HUES64 (cell line): ENCODE measurements around the gene IQCH.

Experiments
- H3K27ac ChIP-seq: 2 replicates; pipeline ENCODE4 v1.7.0; 2013; ENCODE audit warnings: low read depth, low read length, inconsistent platforms
- H3K27me3 ChIP-seq: 2 replicates; pipeline ENCODE4 v1.6.1; 2013; ENCODE audit warnings: mild to moderate bottlenecking, low read length; ENCODE audit not compliant: insufficient read depth
- H3K36me3 ChIP-seq: 2 replicates; pipeline ENCODE4 v1.6.1; 2013; ENCODE audit warnings: mild to moderate bottlenecking, low read length; ENCODE audit not compliant: insufficient read depth
- H3K4me1 ChIP-seq: 2 replicates; pipeline ENCODE4 v1.6.1; 2013; ENCODE audit warnings: mild to moderate bottlenecking, low read length, moderate library complexity; ENCODE audit not compliant: insufficient read depth
- H3K4me3 ChIP-seq: 2 replicates; pipeline ENCODE4 v1.5.1; 2013; ENCODE audit warnings: mild to moderate bottlenecking, low read length, moderate library complexity
- H3K9ac ChIP-seq: 2 replicates; pipeline ENCODE4 v1.6.1; 2013; ENCODE audit warnings: mild to moderate bottlenecking, low read depth, low read length
- H3K9me3 ChIP-seq: 2 replicates; pipeline ENCODE4 v1.6.1; 2013; ENCODE audit warnings: low read depth, low read length; ENCODE audit not compliant: insufficient read depth
- WGBS: fragments of 150-250, 120-280 bp; methylation state at CpG from one replicate; pipeline ENCODE4 v1.1.7; 2013; ENCODE audit warnings: missing lambda C conversion rate; 5-methylcytosine and 5-hydroxymethylcytosine counted together

IQCH gene

DNA sequence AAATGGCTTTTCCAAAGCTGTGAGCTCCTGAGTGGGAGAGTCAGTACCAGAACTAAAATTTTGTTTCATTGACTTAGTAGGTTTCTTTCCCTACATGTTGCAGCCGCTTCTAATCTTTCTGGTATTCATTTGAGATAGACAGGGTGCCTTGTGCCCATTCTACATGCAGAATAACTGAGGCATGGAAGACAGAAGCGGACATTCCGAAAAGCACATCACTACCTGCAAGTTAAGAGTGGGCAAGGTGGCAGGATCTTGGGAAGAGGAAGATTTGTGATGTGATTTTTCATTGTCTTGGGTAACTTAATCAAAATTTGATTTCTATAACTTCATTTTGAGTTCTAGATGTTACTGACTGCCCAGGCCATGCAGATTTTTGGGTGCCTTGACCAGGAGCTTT, 289.9 kb downstream of the IQCH start:
- Histone ChIP-seq H3K4me3 (no peak overlapping the region), H3K36me3 (peaks cover 2% of the 10 kb centered on the region; the same call in 1 of the 2 replicates), H3K27ac (no peak overlapping the region), H3K27me3 (no peaks in the 10 kb centered on the region), H3K9me3 (no peaks in the 10 kb centered on the region), H3K4me1 (peaks cover 22% of the 10 kb centered on the region), H3K9ac (no peak overlapping the region)
- WGBS, result 81% methylated on average over 3 of the region's 3 CpGs

DNA sequence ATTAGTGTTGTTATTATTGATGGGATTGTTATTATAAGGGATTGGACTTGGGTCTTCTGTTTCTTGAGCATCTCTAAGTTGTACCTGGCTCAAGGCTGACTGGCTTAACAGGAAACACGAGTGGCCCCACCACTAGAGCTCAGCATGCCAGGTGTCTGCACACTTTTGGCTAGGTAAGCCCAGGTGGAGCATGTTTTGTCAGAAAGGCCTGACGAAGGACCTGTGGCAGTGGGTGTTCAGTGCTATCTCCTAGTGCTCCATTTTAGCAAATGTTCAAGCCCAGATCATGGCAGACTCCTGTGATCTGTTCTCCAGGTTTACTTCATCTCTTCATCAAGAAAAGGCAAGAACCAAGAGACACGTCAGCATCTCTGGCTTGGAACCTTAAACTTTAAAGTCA, 291.3 kb downstream of the IQCH start:
- 91% methylated on average over 3 of the region's 3 CpGs for WGBS
- no peaks in the 10 kb centered on the region for H3K9me3 ChIP-seq
- H3K27ac ChIP-seq, result no peak overlapping the region
- no peak overlapping the region for H3K4me3 ChIP-seq
- H3K4me1 ChIP-seq, result peaks cover 32% of the 10 kb centered on the region
- no peak overlapping the region for H3K9ac ChIP-seq
- peaks cover 2% of the 10 kb centered on the region; the same call in 1 of the 2 replicates for H3K36me3 ChIP-seq
- no peaks in the 10 kb centered on the region for H3K27me3 ChIP-seq

DNA sequence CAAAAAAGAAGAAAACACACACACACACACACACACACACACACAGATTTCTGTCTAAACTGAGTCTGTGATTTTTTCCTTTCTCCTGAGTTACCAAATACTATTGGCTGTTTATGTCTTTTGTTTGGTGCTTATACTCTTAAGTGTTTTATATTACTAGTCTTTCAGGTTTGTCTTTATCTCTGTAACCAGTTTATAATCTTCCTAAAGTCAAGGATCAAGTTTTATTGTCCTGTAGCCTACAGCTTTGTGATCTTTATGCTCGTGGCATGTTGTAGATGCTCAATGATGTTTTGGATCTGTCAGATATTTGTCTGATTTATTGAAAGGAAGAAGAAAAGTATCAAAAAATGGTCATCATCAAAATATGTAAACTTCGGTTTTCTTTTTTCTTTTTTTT, 292.5 kb downstream of the IQCH start:
- no peak overlapping the region for H3K27ac ChIP-seq
- H3K27me3 ChIP-seq, result no peaks in the 10 kb centered on the region
- H3K4me1 ChIP-seq, result peaks cover 28% of the 10 kb centered on the region
- H3K4me3 ChIP-seq, result no peak overlapping the region
- no peak overlapping the region for H3K9ac ChIP-seq
- WGBS, result 94% methylated on average over 2 of the region's 2 CpGs
- H3K9me3 ChIP-seq, result no peaks in the 10 kb centered on the region
- peaks cover 12% of the 10 kb centered on the region for H3K36me3 ChIP-seq

- no peak overlapping the region for H3K4me3 ChIP-seq
- peak overlapping the region; percentile 12; the same call in 1 of the 2 replicates for H3K27ac ChIP-seq
- WGBS, result 54% methylated on average over 2 of the region's 3 CpGs
Observed at GRCh38 chr15:67547836-67548235, 293.2 kb downstream of the IQCH start.

GRCh38 chr15:67548236-67548852, 293.8 kb downstream of the IQCH start:
- 50% methylated on average over 2 of the region's 2 CpGs for WGBS
- peaks cover 12% of the 10 kb centered on the region for H3K36me3 ChIP-seq
- H3K27me3 ChIP-seq, result no peaks in the 10 kb centered on the region
- peak overlapping the region; percentile 12; the same call in 1 of the 2 replicates for H3K27ac ChIP-seq
- H3K4me1 ChIP-seq, result peaks cover 28% of the 10 kb centered on the region
- H3K9ac ChIP-seq, result no peak overlapping the region
- H3K9me3 ChIP-seq, result no peaks in the 10 kb centered on the region
- no peak overlapping the region for H3K4me3 ChIP-seq

More at GRCh38 chr15:67547836-67548235, 293.2 kb downstream of the IQCH start:
- H3K27me3 ChIP-seq, result no peaks in the 10 kb centered on the region
- H3K9me3 ChIP-seq, result no peaks in the 10 kb centered on the region
- peaks cover 28% of the 10 kb centered on the region for H3K4me1 ChIP-seq
- H3K9ac ChIP-seq, result no peak overlapping the region
- H3K36me3 ChIP-seq, result peaks cover 12% of the 10 kb centered on the region

DNA sequence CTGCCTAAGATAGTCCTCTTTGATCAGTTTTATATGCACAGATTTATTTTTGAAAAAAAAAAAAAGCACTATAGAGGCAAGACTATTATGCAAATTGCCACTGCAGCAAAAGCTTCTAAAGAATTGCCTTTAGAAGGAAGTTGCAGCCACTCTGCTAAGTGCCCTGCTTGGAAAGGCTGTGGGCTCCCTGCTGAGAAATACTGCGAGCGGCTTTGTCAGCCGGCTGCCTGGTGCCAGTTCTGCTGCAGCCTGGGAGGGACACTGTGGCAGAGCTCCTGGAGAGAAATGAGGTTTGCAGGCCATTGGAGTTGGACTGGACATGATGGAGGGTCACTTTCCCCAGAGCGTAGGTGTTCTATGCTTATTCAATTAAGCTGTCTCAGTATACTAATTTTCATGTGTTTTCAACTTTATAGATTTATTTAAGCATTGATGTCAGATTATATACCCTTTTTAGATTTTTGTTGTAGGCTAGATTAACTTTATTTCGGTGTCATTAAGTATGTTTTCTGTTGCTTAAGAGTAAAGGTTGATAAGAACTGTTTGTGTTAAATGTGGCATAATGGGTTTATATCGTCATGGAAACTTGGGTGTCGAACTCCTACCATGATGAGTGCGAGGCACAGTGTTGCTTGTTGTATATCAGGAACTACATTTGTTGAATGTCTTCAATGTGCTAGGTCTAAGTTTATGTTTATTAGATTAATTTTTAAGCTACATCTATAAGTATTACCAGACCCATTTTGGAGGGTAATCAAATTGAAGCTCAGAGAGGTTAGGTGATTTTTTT, 294.5 kb downstream of the IQCH start:
- H3K9me3 ChIP-seq, result no peaks in the 10 kb centered on the region
- H3K4me3 ChIP-seq, result peak overlapping the region; percentile 14; the same call in 1 of the 2 replicates
- H3K4me1 ChIP-seq, result peaks cover 28% of the 10 kb centered on the region
- no peak overlapping the region for H3K9ac ChIP-seq
- no peaks in the 10 kb centered on the region for H3K27me3 ChIP-seq
- H3K36me3 ChIP-seq, result peaks cover 12% of the 10 kb centered on the region
- WGBS, result 43% methylated on average over 7 of the region's 8 CpGs
- no peak overlapping the region; the same call in 1 of the 2 replicates for H3K27ac ChIP-seq

GRCh38 chr15:67549736-67550135, 295.1 kb downstream of the IQCH start:
- H3K36me3 ChIP-seq, result peaks cover 12% of the 10 kb centered on the region
- no peaks in the 10 kb centered on the region for H3K27me3 ChIP-seq
- no peak overlapping the region for H3K27ac ChIP-seq
- peaks cover 28% of the 10 kb centered on the region for H3K4me1 ChIP-seq
- no peak overlapping the region for H3K4me3 ChIP-seq
- H3K9ac ChIP-seq, result no peak overlapping the region
- 70% methylated on average over 3 of the region's 3 CpGs for WGBS
- H3K9me3 ChIP-seq, result no peaks in the 10 kb centered on the region

DNA sequence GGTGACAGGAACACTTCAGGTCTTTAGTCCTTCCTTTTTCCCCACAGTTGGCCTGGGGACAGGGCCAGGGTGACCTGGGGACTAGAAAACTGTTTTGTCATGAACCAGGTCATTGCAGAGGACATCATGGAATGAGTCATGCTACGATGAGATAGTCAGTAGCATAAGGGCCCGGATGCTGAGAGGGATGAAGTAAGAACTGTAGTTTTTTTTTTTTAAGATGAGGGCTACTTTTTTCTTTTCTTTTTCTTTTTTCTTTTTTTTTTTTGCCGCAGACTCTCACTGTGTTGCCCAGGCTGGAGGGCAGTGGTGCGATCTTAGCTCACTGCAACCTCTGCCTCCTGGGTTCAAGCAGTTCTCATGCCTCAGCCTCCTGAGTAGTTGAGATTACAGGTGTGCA, 295.9 kb downstream of the IQCH start:
- H3K9me3 ChIP-seq, result no peaks in the 10 kb centered on the region
- no peak overlapping the region for H3K9ac ChIP-seq
- H3K4me3 ChIP-seq, result no peak overlapping the region
- no peaks in the 10 kb centered on the region for H3K27me3 ChIP-seq
- peaks cover 28% of the 10 kb centered on the region for H3K4me1 ChIP-seq
- peaks cover 12% of the 10 kb centered on the region for H3K36me3 ChIP-seq
- WGBS, result 83% methylated on average over 4 of the region's 4 CpGs
- no peak overlapping the region for H3K27ac ChIP-seq

DNA sequence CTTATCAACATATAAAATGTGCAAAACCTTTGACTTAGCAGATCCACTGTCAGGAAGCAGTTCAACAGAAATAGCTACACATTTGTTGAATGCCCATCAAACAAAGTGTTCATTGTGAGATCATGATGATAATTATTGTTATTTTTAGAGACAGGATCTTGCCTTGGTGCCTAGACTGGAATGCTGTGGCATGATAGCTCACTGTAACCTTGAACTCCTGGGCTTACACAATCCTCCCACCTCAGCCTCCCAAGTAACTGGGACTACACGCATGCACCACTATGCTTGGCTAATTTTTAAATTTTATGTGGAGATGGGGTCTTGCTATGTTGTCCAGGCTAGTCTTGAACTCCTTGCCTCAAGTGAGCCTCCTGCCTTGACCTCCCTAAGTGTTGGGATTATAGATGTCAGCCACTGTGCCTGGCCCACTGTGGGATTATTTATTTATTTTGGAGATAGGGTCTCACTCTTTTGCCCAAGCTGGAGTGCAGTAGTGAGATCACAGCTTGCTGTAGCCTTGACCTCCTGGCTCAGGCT, 296.7 kb downstream of the IQCH start:
- H3K9me3 ChIP-seq, result no peaks in the 10 kb centered on the region
- H3K4me3 ChIP-seq, result no peak overlapping the region
- WGBS, result 100% methylated on average over 1 of the region's 1 CpG
- no peak overlapping the region for H3K27ac ChIP-seq
- peaks cover 10% of the 10 kb centered on the region for H3K36me3 ChIP-seq
- H3K4me1 ChIP-seq, result peaks cover 28% of the 10 kb centered on the region
- no peaks in the 10 kb centered on the region for H3K27me3 ChIP-seq
- no peak overlapping the region for H3K9ac ChIP-seq
